Fibroblast of skin of left biceps (primary cell): ENCODE data around the gene RASD2.

ENCODE experiments used
- DNase-seq, 2 experiments: peaks; one replicate each; pipeline ENCODE4 v3.0.0-alpha.2; 2013; ENCODE audit warnings: low read depth in 2 of 2

The RASD2 gene

DNA sequence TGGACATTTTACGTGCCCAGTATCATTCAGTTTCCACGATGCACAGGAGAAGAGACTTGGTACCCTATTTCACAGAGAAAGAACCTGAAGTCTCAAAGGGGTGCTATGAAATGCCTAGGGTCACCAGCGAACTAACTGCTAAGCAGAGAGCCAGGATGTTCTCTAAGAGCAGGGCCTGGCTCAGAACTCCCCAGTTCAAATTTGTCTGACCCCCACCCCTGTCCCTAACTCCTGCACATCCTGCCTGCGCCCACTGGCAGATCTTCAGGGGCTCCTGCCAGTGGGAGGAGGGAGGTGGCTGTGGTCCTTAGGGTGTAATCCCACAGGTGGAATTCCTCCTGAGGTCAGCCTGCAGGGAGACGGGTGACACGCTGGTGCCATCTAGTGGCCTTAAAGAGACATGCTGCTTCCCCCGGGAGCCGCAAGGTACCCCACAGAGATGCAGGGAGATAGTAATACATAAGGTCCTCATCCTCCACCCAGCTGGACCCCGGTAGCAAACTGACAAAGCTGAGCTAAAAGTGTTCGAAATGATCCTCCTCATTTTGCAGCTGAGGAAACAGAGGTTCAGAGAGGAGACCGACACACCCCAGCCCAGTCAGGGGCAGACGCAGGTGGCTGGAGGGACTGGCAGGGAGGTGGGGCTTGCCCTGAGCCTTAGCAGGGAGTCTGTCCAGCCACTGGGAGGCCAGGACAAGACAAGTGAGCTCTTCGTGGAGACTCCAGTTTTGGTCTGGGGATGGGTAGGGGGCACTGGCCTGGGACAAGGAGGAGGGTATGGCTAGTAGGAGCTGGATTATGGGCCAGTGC is 42.4 kb downstream of the RASD2 start:
- no peak for DNase-seq

DNA sequence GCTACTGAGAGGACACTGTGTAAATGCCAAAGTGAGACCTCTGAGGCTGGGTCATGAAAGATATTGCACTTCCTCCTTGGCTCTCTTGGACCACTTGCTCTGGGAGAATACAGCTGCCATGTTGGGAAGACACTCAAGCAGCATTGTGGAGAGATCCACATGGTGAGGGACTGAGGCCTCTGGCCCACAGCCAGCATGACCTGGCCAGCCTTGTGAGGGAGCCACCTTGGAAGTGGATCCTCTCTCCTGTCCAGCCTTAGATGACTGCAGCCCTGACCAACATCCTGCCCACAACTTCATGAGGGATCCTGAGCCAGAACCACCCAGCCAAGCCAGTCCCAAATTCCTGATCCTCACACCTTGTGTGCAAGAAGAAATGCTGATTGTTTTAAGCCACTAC is 46.1 kb downstream of the RASD2 start:
- DNase-seq = no peak

GRCh38 chr22:35587447-35587870 is 46.8 kb downstream of the RASD2 start:
- DNase-seq = no peak

DNA sequence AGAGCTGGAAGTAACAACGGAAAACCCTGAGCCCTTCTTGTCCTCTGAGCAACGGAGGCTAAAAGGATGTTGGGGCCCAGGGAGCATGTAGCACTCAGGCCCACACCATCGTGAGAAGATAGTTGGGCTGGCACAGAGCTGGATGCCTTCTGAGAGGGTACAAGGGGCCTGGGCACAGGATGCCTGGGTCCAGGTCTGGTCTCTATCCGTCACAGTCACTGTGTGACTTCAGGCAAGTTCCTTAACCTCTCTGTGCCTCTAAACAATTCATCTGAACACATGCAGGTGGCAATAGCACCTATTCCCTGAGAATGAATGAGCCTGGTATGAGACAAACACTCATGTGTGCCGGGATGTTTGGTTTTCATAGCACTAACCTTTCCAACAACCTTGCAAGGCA is 47.3 kb downstream of the RASD2 start:
- DNase-seq = no peak

DNA sequence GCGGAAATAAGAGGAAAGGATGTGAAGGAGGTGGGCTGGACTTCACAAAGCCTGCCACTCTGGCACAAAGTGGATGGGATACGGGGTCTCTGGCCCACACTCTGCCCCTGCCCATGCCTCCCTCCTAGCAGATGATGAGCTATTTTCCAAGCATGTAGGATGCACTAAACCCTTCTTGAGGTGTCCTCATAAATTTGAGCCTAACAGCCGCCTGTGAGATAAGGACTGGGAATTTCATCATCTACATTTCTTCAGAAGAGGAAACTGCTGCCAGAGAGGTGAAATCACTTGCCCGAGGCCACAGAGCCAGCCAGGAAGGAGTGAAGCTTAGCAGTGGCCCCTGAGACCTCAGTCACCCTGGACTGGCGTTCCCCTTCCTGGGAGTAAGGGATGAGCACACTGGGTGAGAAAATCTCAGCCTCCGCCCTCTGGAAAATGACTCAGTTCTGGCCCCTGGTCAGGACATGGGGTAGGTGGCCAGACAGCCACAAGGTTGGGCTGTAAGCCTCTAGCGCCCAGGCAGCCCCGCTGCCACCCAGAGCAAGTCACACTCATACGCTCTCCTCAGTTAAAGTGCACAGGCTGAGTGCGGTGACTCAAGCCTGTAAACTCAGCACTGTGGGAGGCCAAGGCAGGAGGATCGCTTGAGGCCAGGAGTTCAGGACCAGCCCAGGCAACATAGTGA is 48.6 kb downstream of the RASD2 start:
- DNase-seq = peak in 1 of 2 experiments; percentile 26

- DNase-seq = no peak
Measured at GRCh38 chr22:35589756-35590093, 49.1 kb downstream of the RASD2 start.

GRCh38 chr22:35590634-35591295 is 50.1 kb downstream of the RASD2 start:
- no peak for DNase-seq

DNA sequence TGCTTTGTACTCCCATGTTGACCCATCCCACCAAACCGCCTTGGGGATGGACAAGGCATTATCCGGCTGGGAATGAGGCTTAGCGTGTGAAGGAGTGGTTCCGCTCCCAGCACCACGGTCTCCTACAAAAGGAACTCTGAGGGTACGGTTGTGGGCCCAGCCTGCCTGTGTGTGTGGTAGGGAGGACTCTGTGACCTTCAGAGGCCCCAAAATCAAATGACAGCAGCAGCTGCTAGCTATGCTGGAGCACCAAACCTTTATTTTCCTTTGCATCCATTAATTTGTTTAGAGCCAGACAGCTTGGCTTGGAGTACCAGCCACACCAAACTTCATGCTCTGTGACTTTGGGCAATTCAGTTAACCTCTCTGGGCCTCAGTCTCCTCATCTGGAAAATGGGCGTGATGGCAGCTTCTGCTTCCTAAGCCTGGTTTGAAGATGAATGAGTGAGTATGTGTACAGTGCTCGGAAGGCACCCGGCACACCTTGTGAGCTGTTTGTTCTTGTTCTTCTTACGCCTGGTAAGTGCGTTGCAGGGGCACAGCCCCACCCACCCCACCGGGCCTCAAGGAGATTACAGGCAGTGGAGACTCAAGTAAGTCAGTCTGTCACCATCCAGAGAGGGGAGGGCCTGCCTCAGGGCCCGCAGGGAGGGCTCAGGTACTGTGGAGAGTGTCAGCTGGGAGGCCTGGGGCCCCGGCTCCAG is 51.2 kb downstream of the RASD2 start:
- no peak for DNase-seq

- DNase-seq = no peak
Measured at GRCh38 chr22:35592418-35592967, 51.9 kb downstream of the RASD2 start.

- DNase-seq = no peak
Measured at GRCh38 chr22:35593071-35593890, 52.6 kb downstream of the RASD2 start.

DNA sequence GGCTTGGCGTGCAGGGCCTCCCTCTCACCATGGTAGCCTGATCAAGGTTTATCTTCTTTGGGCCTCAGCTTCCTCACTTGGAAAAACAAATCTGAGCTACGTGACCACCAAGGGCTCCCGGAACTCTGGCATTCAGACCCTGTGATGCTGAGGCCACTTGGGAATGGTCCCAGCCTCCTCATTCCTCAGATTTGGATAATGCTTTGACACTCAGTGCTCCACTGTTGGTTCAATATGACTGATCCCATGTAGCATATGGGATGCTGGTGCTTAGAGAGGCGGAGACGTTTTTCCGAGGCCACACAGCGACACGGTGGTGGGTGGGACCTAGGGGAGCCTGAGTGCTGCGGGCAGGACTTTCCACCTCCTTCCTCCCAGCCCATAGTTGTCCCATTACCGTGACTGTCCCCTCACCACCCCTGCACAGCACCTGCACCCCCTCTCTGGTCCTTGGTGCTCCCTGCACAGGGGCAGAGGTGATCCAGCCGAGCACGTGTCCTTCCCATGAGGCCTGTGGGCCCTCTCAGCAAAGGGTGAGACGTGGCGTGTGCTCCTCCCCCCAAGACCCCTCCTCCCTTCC is 53.4 kb downstream of the RASD2 start:
- no peak for DNase-seq

- no peak for DNase-seq
Measured at GRCh38 chr22:35594686-35595085, 54.1 kb downstream of the RASD2 start.

GRCh38 chr22:35596821-35597220 is 56.2 kb downstream of the RASD2 start:
- no peak for DNase-seq

DNA sequence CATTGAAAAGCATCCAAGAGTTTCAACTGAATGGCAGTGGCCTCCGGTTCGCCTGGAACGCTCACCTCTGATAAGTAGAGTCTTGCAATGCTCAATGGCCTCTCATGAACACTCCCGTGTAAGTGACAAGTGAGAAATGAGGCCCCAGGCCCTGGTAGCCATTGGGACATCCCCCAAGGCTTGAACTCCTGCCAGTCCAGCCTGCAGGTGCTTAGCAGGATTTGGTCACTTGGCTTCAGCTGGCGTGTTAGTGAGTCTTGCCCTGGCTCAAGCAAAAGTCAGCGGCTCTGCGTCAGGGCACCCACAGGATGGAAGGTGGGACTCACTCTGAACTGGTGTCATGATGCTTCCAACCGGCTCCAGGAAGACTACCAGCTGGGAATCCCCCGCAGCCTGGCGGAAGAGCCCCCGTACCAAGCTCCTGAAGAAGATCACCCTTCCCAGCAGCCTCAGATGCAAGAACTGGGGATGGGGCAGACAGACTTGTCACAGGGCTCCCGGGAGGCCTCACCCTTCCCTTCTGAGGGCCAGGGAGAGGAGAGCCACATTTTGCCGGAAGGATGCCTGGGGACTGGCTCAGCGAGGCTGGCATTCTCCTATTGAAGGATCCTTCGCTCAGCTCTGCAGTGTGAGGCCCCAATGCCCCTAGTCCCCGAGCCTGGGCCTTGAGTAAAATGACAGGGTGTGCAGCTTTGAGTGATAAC is 57.2 kb downstream of the RASD2 start:
- no peak for DNase-seq

- DNase-seq = no peak
Measured at GRCh38 chr22:35598396-35598710, 57.7 kb downstream of the RASD2 start.

GRCh38 chr22:35599364-35599763 is 58.7 kb downstream of the RASD2 start:
- no peak for DNase-seq

DNA sequence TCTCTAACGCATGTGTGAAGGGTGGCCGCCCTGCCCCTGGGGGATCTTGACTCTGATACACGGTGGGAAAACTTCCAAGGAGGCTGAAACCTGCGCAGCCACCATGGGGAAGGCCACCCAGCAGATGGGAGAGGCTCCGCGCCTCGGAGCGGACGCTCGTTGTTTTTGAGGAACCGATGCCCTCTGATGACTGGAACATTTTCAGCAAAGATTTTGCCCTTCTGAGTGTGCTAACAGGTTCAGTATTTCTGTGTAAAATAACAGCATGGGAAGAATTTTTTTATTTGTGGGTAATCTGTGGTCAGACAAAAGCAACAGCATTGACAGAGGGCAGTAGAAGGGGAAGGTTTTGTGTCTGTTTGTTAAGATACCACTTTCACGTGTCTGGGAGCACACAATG is 59.8 kb downstream of the RASD2 start:
- no peak for DNase-seq

DNA sequence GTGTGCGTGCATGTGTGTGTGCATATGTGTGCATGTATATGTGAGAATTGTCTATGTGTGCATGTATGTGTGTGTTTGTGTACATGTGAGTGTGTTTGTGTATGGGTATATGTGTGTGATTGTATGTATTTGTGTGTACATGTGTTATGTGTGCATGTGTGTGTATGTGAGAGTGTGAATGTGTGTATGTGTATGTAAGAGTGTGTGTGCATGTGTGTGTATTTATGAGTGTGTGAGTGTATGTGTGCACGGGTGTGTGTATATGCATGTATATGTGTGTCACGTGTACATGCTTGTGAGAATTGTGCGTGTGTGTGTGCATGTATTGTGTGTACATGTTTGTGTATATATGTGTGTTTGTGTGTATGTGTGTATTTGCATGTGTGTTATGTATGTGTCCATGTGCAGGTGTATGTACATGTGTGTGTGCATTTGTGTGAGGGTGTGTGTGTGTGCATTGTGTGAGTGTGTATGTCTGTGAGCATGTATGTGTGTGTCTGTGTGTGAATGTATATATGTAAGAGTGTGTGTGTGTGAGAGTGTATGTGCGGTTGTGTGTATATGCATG is 60.5 kb downstream of the RASD2 start:
- DNase-seq = no peak

DNA sequence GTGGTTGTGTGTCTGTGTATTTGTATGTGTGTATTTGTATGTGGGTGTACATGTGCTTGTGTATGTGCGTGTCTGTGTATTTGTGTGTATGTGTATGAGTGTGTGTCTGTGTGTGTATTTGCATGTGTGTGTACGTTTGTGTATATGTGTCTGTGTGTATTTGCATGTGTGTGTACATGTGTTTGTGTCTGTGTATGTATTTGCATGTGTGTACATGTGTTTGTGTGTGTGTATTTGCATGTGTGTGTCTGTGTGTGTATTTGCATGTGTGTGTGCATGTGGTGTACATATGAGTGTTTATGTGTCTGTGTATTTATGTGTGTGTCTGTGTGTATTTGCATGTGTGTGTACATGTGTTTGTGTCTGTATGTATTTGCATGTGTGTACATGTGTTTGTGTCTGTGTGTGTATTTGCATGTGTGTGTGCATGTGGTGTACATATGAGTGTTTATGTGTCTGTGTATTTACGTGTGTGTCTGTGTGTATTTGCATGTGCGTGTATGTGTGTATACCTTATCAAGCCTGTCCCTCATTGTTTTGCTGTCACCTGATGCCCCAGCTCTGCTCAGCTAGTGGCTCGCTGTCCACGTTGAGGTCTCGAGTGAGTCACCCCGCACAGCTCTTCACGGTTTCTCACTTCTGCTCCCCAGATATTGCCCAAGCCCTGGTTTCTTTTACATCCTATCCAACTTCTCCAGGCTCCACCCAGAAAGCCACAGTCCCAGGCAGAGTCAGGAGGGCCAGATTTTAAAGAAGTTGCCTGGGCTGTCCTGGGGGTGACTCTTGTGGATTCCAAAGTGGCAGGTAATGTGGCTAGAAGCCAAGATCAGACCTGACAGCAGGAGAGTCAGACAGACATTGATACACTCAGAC is 61.3 kb downstream of the RASD2 start:
- peak in 1 of 2 experiments; percentile 23 for DNase-seq
